WTC11 (cell line): ENCODE results near the gene FMNL3. TPM values are rescaled to one million over a fixed set of nuclear protein-coding genes. Genes with fewer than 3 reads are reported as not detected.

Experiments
- ATAC-seq: fragments of 200-7000 bp; cut with Tn5 transposase; 2 replicates; pipeline ENCODE4 v1.10.0; 2021; ENCODE audit warnings: mild to moderate bottlenecking, moderate library complexity
- CTCF ChIA-PET: fragments of 300-600 bp; sonication (Branson Sonifier 250); formaldehyde crosslinking; loops from one replicate; lab custom pipeline; 2021; ENCODE audit warnings: antibody characterized with exemption; lab: Charles Lee
- POLR2A ChIA-PET: fragments of 350-600 bp; sonication (Branson Sonifier 250); formaldehyde crosslinking; loops from one replicate; lab custom pipeline; 2021; ENCODE audit warnings: antibody characterized with exemption; lab: Charles Lee
- DNase-seq: peaks from one replicate; pipeline ENCODE4 v3.0.0; 2021; ENCODE audit warnings: low spot score
- H3K27ac Mint-ChIP-seq: 2 replicates; pipeline ENCODE4 v1.8.0; 2021; ENCODE audit warnings: mixed read lengths
- H3K27me3 Mint-ChIP-seq: 2 replicates; pipeline ENCODE4 v1.8.0; 2021; ENCODE audit warnings: low read depth, mild to moderate bottlenecking, moderate library complexity, mixed read lengths
- H3K36me3 Mint-ChIP-seq: 2 replicates; pipeline ENCODE4 v1.8.0; 2021; ENCODE audit warnings: mixed read lengths
- H3K4me1 Mint-ChIP-seq: 2 replicates; pipeline ENCODE4 v1.8.0; 2022; ENCODE audit warnings: mixed read lengths
- H3K4me3 Mint-ChIP-seq: 2 replicates; pipeline ENCODE4 v1.8.0; 2021; ENCODE audit warnings: mild to moderate bottlenecking, moderate library complexity, mixed read lengths
- H3K9me3 Mint-ChIP-seq: 2 replicates; pipeline ENCODE4 v1.8.0; 2021; ENCODE audit warnings: mixed read lengths
- FOXK1 ChIP-seq: sonication (generic); formaldehyde crosslinking; IDR thresholded peaks from 2 replicates; pipeline ENCODE4 v1.8.0; 2022; ENCODE audit warnings: mild to moderate bottlenecking, moderate library complexity, missing genetic modification reagents
- FOXP1 ChIP-seq: sonication (generic); formaldehyde crosslinking; IDR thresholded peaks from 2 replicates; pipeline ENCODE4 v1.8.0; 2022; ENCODE audit warnings: missing genetic modification reagents, mild to moderate bottlenecking, moderate library complexity, borderline replicate concordance
- GABPB1 ChIP-seq: sonication (generic); formaldehyde crosslinking; IDR thresholded peaks from 2 replicates; pipeline ENCODE4 v1.8.1; 2023; ENCODE audit warnings: mild to moderate bottlenecking, missing genetic modification reagents
- HMGA2 ChIP-seq: fragments of 250-450 bp; sonication (Bioruptor Pico); IDR thresholded peaks from 2 replicates; pipeline ENCODE4 v1.4.0; 2021; ENCODE audit warnings: mild to moderate bottlenecking, moderate library complexity
- MAX ChIP-seq: sonication (generic); formaldehyde crosslinking; IDR thresholded peaks from 2 replicates; pipeline ENCODE4 v1.8.0; 2022; ENCODE audit warnings: mild to moderate bottlenecking, missing genetic modification reagents
- MXD4 ChIP-seq: fragments of 250-450 bp; sonication (Bioruptor Pico); IDR thresholded peaks from 2 replicates; pipeline ENCODE4 v1.8.0; 2021; ENCODE audit warnings: mild to moderate bottlenecking, moderate library complexity, borderline replicate concordance
- NR1H2 ChIP-seq: sonication (generic); formaldehyde crosslinking; IDR thresholded peaks from 2 replicates; pipeline ENCODE4 v1.9.0; 2021; ENCODE audit warnings: mild to moderate bottlenecking, moderate library complexity, missing genetic modification reagents
- NR2C2 ChIP-seq: sonication (generic); formaldehyde crosslinking; IDR thresholded peaks from 2 replicates; pipeline ENCODE4 v1.8.0; 2022; ENCODE audit warnings: mild to moderate bottlenecking, missing genetic modification reagents
- RELA ChIP-seq: sonication (generic); formaldehyde crosslinking; IDR thresholded peaks from 2 replicates; pipeline ENCODE4 v1.8.1; 2022; ENCODE audit warnings: missing genetic modification reagents, mild to moderate bottlenecking, borderline replicate concordance
- RORB ChIP-seq: fragments of 250-450 bp; sonication (Bioruptor Pico); IDR thresholded peaks from 2 replicates; pipeline ENCODE4 v1.9.0; 2021; ENCODE audit warnings: mild to moderate bottlenecking
- SP1 ChIP-seq: sonication (generic); formaldehyde crosslinking; conservative IDR thresholded peaks from 2 replicates; pipeline ENCODE4 v1.8.1; 2022; ENCODE audit warnings: missing genetic modification reagents
- ZNF121 ChIP-seq: sonication (generic); formaldehyde crosslinking; IDR thresholded peaks from 2 replicates; pipeline ENCODE4 v1.8.0; 2023; ENCODE audit warnings: missing genetic modification reagents
- ZNF281 ChIP-seq: sonication (generic); formaldehyde crosslinking; IDR thresholded peaks from 2 replicates; pipeline ENCODE4 v1.8.0; 2023; ENCODE audit warnings: mild to moderate bottlenecking, missing genetic modification reagents
- ZNF532 ChIP-seq: fragments of 250-450 bp; sonication (Bioruptor Pico); IDR thresholded peaks from 2 replicates; pipeline ENCODE4 v1.9.0; 2021; ENCODE audit warnings: mild to moderate bottlenecking, borderline replicate concordance
- ZNF671 ChIP-seq: fragments of 250-450 bp; sonication (Bioruptor Pico); IDR thresholded peaks from 2 replicates; pipeline ENCODE4 v1.8.0; 2021; ENCODE audit warnings: mild to moderate bottlenecking
- total RNA-seq: library from RNA; stranded (reverse); gene quantifications from 3 replicates; pipeline ENCODE4 v1.2.3, GENCODE V29; 2021
- TF ChIP-seq, protein P1 (sequence below): fragments of 250-450 bp; sonication (Bioruptor Pico); conservative IDR thresholded peaks from 2 replicates; pipeline ENCODE4 v1.9.0; 2021; ENCODE audit warnings: mild to moderate bottlenecking
- TF ChIP-seq, protein P2 (sequence below): sonication (generic); formaldehyde crosslinking; IDR thresholded peaks from 2 replicates; pipeline ENCODE4 v1.8.1; 2022; ENCODE audit warnings: low read depth, missing genetic modification reagents, borderline replicate concordance
- TF ChIP-seq, protein P3 (sequence below): sonication (generic); formaldehyde crosslinking; IDR thresholded peaks from 2 replicates; pipeline ENCODE4 v1.8.1; 2023; ENCODE audit warnings: mild to moderate bottlenecking, missing genetic modification reagents

The FMNL3 gene
- total RNA-seq, 1 experiment from 2014 or later: 19.3 TPM

DNA sequence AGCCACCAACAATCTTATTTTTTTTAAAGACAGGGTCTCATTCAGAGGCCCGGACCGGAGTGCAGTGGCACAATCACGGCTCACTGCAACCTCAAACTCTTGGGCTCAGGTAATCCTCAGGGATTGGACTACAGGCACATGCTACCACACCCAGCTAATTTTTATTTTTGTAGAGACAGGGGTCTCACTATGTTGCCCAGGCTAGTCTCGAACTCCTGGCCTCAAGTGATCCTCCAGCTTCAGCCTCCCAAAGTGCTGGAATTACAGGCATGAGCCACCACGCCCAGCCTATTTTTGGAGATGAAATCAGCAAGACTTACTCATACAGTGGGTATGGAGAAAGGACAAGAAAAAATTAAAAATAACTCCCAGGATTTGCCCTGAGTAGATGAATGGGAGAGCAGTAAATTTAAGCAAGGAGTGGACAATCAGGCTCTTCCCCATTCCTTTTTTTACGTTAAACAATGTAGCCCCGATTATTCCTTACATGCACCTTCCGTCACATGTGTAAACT, 13.2 kb downstream of the FMNL3 start:
- ChIA-PET CTCF (interaction anchor here (1.1 to 1.2 kb wide), 2 partner anchors 13 to 19 kb away, joined by 3 to 4 read pairs; no protein-coding TSS in a partner anchor), POLR2A (no interaction called here)
- DNase-seq: no peak
- no peaks in the 10 kb centered on the region for H3K9me3 Mint-ChIP-seq
- no peaks in the 10 kb centered on the region for H3K27me3 Mint-ChIP-seq
- no peak for ATAC-seq
- H3K27ac Mint-ChIP-seq: 0 out of 2 replicates have a peak overlapping the region, but pooled peaks have one; percentile 15
- peaks cover 61% of the 10 kb centered on the region for H3K4me1 Mint-ChIP-seq
- no peak for TF ChIP-seq MAX (CRISPR knock-in tag)
- peak; percentile 89 for TF ChIP-seq ZNF121 (CRISPR knock-in tag)
- TF ChIP-seq, all 79 proteins: peak for 1
- H3K36me3 Mint-ChIP-seq: no peaks in the 10 kb centered on the region
- no peak overlapping the region for H3K4me3 Mint-ChIP-seq

- peaks cover 54% of the 10 kb centered on the region for H3K4me1 Mint-ChIP-seq
- H3K4me3 Mint-ChIP-seq: no peak overlapping the region
- POLR2A ChIA-PET: interaction anchor here (1.0 kb wide), 1 partner anchor 14 kb away, joined by 3 read pairs; the partner anchor contains the start of gene FMNL3
- DNase-seq (no peak), ATAC-seq (no peak)
- peak overlapping the region; percentile 64; the same call in 1 of the 2 replicates for H3K27ac Mint-ChIP-seq
- H3K36me3 Mint-ChIP-seq: no peaks in the 10 kb centered on the region
- no peaks in the 10 kb centered on the region for H3K9me3 Mint-ChIP-seq
- H3K27me3 Mint-ChIP-seq: no peaks in the 10 kb centered on the region
- CTCF ChIA-PET: interaction anchor here (0.9 to 1.3 kb wide), 4 partner anchors 14 to 113 kb away, joined by 3 to 6 read pairs (median 3); partner anchors contain the start of gene TMBIM6
- TF ChIP-seq ZNF671 (CRISPR knock-in tag) (no peak), FOXP1 (CRISPR knock-in tag) (no peak), RELA (no peak), RORB (CRISPR knock-in tag) (no peak), ZNF532 (CRISPR knock-in tag) (no peak), GABPB1 (CRISPR knock-in tag) (no peak), NR1H2 (CRISPR knock-in tag) (no peak), SP1 (CRISPR knock-in tag) (no peak), ZNF281 (CRISPR knock-in tag) (no peak), FOXK1 (CRISPR knock-in tag) (no peak), NR2C2 (CRISPR knock-in tag) (no peak), HMGA2 (no peak), ZNF121 (CRISPR knock-in tag) (no peak), MXD4 (CRISPR knock-in tag) (no peak)
- TF ChIP-seq, protein P1, sequence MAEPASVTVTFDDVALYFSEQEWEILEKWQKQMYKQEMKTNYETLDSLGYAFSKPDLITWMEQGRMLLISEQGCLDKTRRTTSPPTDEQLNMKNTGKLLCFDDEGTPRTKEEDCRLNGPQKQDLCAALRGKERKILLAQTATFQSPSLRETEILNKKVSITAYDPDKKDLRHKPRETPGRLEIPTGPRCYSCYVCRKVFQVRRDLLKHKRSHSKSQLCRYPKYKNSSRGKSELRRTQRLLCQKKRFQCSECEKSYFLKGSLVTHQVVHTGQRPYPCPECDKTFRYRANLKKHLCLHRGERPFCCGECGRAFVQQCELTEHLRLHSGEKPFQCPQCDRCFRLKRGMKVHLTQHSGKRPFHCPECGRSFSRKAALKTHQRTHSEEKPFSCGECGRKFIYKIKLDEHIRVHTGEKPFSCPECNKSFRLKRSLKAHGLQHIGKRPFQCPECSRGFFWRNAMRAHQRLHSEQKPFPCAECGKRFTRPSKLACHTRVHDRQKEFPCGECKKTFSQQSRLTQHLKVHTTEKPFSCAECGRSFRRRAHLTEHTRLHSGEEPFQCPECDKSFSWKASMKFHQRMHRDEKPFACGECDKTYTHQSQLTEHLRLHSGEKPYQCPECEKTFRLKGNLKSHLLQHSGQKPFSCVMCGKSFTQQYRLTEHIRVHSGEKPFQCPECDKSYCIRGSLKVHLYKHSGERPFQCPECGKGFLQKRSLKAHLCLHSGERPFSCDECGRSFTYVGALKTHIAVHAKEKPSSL (CRISPR knock-in tag): no peak
- TF ChIP-seq, protein P2, sequence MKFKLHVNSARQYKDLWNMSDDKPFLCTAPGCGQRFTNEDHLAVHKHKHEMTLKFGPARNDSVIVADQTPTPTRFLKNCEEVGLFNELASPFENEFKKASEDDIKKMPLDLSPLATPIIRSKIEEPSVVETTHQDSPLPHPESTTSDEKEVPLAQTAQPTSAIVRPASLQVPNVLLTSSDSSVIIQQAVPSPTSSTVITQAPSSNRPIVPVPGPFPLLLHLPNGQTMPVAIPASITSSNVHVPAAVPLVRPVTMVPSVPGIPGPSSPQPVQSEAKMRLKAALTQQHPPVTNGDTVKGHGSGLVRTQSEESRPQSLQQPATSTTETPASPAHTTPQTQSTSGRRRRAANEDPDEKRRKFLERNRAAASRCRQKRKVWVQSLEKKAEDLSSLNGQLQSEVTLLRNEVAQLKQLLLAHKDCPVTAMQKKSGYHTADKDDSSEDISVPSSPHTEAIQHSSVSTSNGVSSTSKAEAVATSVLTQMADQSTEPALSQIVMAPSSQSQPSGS: no peak
- TF ChIP-seq, protein P3, sequence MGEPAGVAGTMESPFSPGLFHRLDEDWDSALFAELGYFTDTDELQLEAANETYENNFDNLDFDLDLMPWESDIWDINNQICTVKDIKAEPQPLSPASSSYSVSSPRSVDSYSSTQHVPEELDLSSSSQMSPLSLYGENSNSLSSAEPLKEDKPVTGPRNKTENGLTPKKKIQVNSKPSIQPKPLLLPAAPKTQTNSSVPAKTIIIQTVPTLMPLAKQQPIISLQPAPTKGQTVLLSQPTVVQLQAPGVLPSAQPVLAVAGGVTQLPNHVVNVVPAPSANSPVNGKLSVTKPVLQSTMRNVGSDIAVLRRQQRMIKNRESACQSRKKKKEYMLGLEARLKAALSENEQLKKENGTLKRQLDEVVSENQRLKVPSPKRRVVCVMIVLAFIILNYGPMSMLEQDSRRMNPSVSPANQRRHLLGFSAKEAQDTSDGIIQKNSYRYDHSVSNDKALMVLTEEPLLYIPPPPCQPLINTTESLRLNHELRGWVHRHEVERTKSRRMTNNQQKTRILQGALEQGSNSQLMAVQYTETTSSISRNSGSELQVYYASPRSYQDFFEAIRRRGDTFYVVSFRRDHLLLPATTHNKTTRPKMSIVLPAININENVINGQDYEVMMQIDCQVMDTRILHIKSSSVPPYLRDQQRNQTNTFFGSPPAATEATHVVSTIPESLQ (CRISPR knock-in tag): no peak
Observed at GRCh38 chr12:49692851-49693250, 14.4 kb downstream of the FMNL3 start.
